Measurements from ENCODE around the gene ARG2. TPM values are rescaled to one million over a fixed set of nuclear protein-coding genes. Genes with fewer than 3 reads are reported as not detected.
A peak's percentile ranks its signal among the peaks of the same experiment; 100 is the strongest.

ARG2 gene
- total RNA-seq, 4 donors from 2014 or later = 13.2 to 125 (median 67.6) TPM

DNA sequence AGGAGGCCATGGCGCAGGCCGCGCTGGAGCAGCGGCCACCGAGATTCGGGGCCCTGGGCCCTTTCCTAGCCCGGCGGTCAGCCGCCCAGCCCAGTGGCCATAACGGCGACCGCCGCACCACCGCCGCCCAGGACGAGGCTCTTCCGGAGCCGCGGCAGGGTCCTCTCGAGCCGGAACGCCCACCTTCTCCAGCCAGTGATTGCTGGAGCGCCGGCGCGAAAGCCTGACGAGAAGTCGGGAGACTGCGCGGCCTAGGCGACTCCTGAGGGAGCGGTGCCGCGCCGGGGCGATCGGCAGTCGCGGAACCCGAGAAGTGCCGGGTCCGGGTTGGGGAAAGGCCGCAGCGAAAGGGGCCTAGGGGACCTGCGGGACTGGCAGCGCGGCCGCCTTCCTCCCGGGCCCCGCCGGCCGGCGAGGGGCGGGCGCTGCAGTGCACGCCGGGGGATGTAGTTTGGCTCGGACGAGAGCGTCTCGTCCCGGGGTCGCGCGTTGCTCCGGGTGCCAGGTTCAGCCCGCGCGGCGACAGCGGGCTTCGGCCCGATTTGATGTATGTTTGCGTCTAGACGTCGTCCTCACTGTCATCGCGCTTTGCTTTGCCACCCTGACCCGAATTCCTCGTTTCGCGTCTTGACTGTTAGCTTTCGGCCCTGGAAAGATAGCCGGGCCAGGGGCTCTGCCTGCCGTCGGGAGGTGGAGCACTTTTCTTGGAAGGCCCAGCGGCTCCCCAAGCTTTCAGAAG lies 54.9 kb downstream of the ARG2 start, which contains the start of gene VTI1B:
TSS of gene VTI1B (minus strand) at position 153 of the 739 bp plus-strand sequence. CDS start at position 10, 143 bp downstream.
- DNase-seq = peak; percentile 74 to 90 (median 83)
- peaks cover 0 to 26% (median 2%) of the 10 kb centered on the region in 4 donors for H3K4me1 ChIP-seq
- H3K36me3 ChIP-seq = peaks cover 0 to 6% (median 0%) of the 10 kb centered on the region in 3 donors
- no peaks in the 10 kb centered on the region for H3K27me3 ChIP-seq
- TF ChIP-seq, protein P1, sequence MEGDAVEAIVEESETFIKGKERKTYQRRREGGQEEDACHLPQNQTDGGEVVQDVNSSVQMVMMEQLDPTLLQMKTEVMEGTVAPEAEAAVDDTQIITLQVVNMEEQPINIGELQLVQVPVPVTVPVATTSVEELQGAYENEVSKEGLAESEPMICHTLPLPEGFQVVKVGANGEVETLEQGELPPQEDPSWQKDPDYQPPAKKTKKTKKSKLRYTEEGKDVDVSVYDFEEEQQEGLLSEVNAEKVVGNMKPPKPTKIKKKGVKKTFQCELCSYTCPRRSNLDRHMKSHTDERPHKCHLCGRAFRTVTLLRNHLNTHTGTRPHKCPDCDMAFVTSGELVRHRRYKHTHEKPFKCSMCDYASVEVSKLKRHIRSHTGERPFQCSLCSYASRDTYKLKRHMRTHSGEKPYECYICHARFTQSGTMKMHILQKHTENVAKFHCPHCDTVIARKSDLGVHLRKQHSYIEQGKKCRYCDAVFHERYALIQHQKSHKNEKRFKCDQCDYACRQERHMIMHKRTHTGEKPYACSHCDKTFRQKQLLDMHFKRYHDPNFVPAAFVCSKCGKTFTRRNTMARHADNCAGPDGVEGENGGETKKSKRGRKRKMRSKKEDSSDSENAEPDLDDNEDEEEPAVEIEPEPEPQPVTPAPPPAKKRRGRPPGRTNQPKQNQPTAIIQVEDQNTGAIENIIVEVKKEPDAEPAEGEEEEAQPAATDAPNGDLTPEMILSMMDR (IDR thresholded peaks at IDR 0.05) = no peak
- peak; percentile 68 to 84 for TF ChIP-seq POLR2A (IDR thresholded peaks at IDR 0.05)
- H3K4me3 ChIP-seq = peak within 1 kb of the TSS; percentile 75 to 93 (median 89)
- no peaks in the 10 kb centered on the region for H3K9me3 ChIP-seq
- H3K27ac ChIP-seq = peak within 1 kb of the TSS; percentile 93 to 97 (median 96)

DNA sequence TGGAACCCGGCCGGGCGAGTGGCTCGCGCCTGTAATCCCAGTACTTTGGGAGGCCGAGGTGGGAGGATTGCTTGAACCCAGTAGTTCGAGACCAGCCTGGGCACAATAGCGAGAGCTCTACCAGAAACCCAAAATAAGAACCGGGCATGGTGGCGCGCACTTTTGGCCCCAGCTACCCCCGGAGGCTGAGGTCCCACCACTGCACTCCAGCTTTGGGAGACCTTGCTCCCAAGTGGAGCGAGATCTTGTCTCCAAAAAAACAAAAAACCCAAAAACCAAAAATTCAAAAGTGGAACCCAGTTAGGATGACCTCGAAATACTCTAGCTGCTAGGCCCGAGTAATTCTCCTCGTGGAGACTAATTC lies 55.5 kb downstream of the ARG2 start:
- DNase-seq = no peak
- Histone ChIP-seq H3K4me1 (peaks cover 0 to 26% (median 2%) of the 10 kb centered on the region in 4 donors), H3K27me3 (no peaks in the 10 kb centered on the region), H3K36me3 (peaks cover 0 to 6% (median 0%) of the 10 kb centered on the region in 3 donors), H3K4me3 (peak overlapping the region; percentile 75 to 93 (median 89)), H3K9me3 (no peaks in the 10 kb centered on the region), H3K27ac (peak overlapping the region; percentile 93 to 97 (median 96))
- TF ChIP-seq, protein P1 (IDR thresholded peaks at IDR 0.05) = no peak
- no peak for TF ChIP-seq POLR2A (IDR thresholded peaks at IDR 0.05)

DNA sequence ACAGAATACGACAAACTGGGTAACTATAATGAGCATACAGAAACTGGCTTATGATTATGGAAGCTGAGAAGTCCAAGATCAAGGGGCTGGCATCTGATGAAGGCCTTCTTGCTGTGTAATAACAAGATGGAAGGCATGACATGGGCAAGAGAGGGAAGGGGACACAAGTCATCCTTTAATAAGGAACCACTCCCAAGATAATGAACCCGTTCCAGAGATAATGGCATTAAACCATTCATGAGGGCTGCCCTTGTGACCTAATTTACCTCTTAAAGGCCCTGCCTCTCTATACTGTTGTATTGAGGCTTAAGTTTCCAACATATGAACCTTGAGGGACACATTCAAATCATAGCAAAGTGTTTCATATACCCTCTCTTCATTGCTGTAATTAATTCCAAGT lies 59.3 kb downstream of the ARG2 start:
- Histone ChIP-seq H3K4me3 (no peak overlapping the region), H3K36me3 (peaks cover 0 to 19% (median 0%) of the 10 kb centered on the region in 3 donors), H3K27ac (no peak overlapping the region), H3K27me3 (no peaks in the 10 kb centered on the region), H3K9me3 (no peaks in the 10 kb centered on the region), H3K4me1 (peaks cover 0 to 3% (median 0%) of the 10 kb centered on the region in 4 donors)
- DNase-seq = no peak
- TF ChIP-seq POLR2A (IDR thresholded peaks at IDR 0.05) = no peak
- TF ChIP-seq, protein P1 (IDR thresholded peaks at IDR 0.05) = no peak

DNA sequence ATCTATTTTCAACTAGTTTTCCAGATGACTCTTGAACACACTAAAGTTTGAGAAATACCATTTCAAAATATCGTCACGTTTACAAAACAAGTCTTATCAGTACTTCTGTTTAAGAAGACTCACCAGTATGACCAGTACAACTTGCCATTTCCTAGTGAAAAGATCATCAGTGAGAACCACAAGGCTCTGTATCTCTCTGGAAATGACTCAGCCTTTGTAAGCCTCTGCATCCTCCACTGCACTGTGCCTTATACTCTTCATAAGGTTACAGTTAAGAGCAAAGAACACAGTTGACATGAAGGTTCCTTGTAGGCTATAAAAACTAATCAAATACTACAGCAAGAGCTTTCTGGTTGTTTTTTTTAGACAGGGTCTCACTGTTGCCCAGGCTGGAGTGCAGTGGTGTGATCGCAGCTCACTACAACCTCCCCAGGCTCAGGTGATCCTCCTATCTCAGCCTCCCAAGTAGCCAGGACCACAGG lies 60.4 kb downstream of the ARG2 start:
- Histone ChIP-seq H3K36me3 (peaks cover 0 to 29% (median 0%) of the 10 kb centered on the region in 3 donors), H3K27ac (no peak overlapping the region), H3K27me3 (no peaks in the 10 kb centered on the region)

DNA sequence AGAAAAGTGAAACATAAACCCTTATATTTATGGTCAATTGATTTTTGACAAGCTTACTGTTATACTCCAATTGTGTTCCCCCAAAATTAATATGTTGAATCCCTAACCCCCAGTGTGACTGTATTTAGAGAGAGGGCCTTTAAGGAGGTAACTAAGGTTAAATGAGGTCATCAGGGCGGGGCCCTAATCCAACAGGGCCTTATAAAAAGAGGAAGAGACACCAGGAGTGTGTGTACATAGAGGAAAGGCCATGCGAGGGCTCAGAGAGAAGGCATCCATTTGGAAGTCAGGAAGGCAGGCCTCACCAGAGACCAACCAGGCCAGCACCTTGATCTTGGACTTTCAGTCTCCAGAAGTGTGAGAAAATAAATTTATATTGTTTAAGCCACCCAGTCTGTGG lies 61.2 kb downstream of the ARG2 start:
- no peak overlapping the region for H3K27ac ChIP-seq
- no peaks in the 10 kb centered on the region for H3K27me3 ChIP-seq
- peaks cover 0 to 3% (median 0%) of the 10 kb centered on the region in 4 donors for H3K4me1 ChIP-seq
- H3K4me3 ChIP-seq = no peak overlapping the region
- H3K36me3 ChIP-seq = peaks cover 0 to 37% (median 0%) of the 10 kb centered on the region in 3 donors
- no peak for DNase-seq
- TF ChIP-seq, protein P1 (IDR thresholded peaks at IDR 0.05) = no peak
- no peak for TF ChIP-seq POLR2A (IDR thresholded peaks at IDR 0.05)
- no peaks in the 10 kb centered on the region for H3K9me3 ChIP-seq

More for the DNA sequence above, 60.4 kb downstream of the ARG2 start:
- no peak for TF ChIP-seq POLR2A (IDR thresholded peaks at IDR 0.05)
- TF ChIP-seq, protein P1 (IDR thresholded peaks at IDR 0.05) = no peak
- DNase-seq = no peak
- Histone ChIP-seq H3K9me3 (no peaks in the 10 kb centered on the region), H3K4me3 (no peak overlapping the region), H3K4me1 (peaks cover 0 to 3% (median 0%) of the 10 kb centered on the region in 4 donors)

All from Peyer's patch (tissue), 4 donors.